ENCODE measurements around the gene LEMD1. TPM values are rescaled to one million over a fixed set of nuclear protein-coding genes. Genes with fewer than 3 reads are reported as not detected.

The LEMD1 gene
- total RNA-seq, 2 experiments from 2014 or later, result 0.66 to 0.79 TPM

DNA sequence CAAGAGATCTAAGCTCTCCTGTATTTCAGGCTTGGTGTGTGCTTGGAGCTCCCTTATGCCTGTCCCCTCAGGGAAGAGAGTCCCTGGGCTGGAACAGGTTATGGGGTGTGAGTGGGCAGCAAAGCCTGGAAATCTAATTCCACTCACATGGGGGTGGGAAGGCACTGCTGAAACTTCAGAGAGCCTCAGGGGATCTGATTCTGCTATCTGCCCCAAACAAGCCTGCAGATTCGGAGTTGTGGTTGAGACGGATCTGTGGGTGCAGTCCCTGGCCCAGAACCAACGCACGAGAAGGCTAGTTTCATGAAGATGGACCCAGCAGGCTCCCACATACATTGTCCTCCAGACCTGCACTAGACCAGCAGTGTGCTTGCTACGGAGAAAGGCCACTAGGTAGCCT, 31.1 kb upstream of the LEMD1 start:
- Mint-ChIP-seq H3K4me3 (no peak overlapping the region), H3K27me3 (peaks cover 57% of the 10 kb centered on the region), H3K9me3 (ENCODE audit: low read depth) (no peaks in the 10 kb centered on the region), H3K27ac (no peak overlapping the region), H3K36me3 (ENCODE audit: low read depth) (no peaks in the 10 kb centered on the region), H3K4me1 (peaks cover 14% of the 10 kb centered on the region)
- ATAC-seq (no peak), DNase-seq (no peak)
- intact Hi-C loops (cut with DNase I, micrococcal nuclease), result no loop called here
- CTCF ChIA-PET, result interaction anchor here (0.7 to 1.3 kb wide), 4 partner anchors 20 to 37 kb away, joined by 3 to 4 read pairs (median 3); no protein-coding TSS in a partner anchor
- POLR2A ChIA-PET, result no interaction called here

DNA sequence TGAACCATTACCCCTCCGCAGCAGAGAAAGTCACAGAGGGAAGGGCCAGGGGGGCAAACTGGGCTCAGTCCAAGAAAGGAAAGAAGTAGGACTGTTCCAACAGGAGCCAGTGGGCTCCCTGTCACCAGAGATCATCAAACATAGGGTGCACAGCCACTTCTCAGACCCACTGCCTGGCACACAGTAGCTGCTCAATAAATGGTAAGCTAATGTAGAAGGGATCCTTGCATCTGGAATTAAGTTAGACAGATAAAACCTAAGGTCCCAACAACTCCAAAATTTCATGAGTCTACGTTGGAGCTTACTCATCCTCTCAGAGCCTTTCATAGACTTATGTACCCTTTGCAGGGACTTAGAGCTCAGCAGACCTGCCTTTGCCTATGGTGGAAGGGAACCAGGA, 30.5 kb upstream of the LEMD1 start:
- H3K36me3 Mint-ChIP-seq (ENCODE audit: low read depth), result no peaks in the 10 kb centered on the region
- peaks cover 12% of the 10 kb centered on the region for H3K4me1 Mint-ChIP-seq
- ChIA-PET CTCF (interaction anchor here (0.7 to 1.3 kb wide), 3 partner anchors 19 to 37 kb away, joined by 3 to 4 read pairs (median 3); no protein-coding TSS in a partner anchor), POLR2A (no interaction called here)
- H3K27ac Mint-ChIP-seq, result no peak overlapping the region
- no peaks in the 10 kb centered on the region for H3K9me3 Mint-ChIP-seq (ENCODE audit: low read depth)
- H3K27me3 Mint-ChIP-seq, result peaks cover 51% of the 10 kb centered on the region
- intact Hi-C loops (cut with DNase I, micrococcal nuclease), result no loop called here
- ATAC-seq (no peak), DNase-seq (no peak)
- no peak overlapping the region for H3K4me3 Mint-ChIP-seq

DNA sequence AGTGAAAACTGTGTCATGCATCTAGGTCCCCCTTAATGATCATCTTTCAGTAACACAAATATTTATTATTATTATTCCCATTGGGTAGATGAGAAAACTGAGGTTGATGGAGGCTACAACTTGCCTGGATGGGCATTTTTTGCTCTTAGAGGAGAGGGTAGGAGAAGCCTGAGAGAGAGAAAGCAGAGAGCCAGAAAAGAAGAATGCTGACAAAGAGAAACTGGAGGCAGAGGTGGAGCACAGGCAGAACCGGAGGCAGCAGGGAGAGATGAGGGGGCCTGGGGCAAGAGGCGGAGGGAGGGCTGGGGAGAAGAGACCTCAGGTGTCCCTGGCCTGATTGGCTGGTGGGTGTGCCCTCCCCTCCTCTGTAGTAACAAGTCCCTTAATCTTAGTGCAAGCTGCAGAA, 29.9 kb upstream of the LEMD1 start:
- ChIA-PET CTCF (interaction anchor here (1.2 kb wide), 1 partner anchor 21 kb away, joined by 3 read pairs; no protein-coding TSS in a partner anchor), POLR2A (no interaction called here)
- Mint-ChIP-seq H3K36me3 (ENCODE audit: low read depth) (no peaks in the 10 kb centered on the region), H3K27ac (no peak overlapping the region), H3K4me3 (no peak overlapping the region), H3K9me3 (ENCODE audit: low read depth) (no peaks in the 10 kb centered on the region), H3K27me3 (peaks cover 51% of the 10 kb centered on the region), H3K4me1 (peaks cover 12% of the 10 kb centered on the region)
- no peak for ATAC-seq
- no peak for DNase-seq
- intact Hi-C loops (cut with DNase I, micrococcal nuclease), result no loop called here

DNA sequence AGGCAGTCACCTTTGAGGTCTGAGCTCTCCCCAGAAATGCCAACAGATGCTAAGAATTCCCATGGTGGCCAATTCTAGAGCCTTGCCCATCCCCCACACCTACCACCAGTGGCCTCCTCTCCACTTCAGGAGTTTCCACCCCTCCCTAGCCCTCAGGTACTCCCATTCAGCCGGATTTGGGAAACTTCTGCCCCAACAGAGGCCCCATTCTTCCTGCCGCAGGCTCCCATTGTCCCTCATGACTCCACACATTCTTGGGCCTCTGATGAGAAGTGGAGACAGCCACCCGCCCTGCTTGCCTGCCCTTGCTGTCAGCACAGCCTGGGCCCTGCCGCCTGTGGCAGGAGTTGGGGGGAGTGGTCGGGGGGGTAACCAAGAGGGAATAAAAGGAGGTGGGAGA, 29.3 kb upstream of the LEMD1 start:
- no peak overlapping the region for H3K27ac Mint-ChIP-seq
- POLR2A ChIA-PET, result no interaction called here
- H3K9me3 Mint-ChIP-seq (ENCODE audit: low read depth), result no peaks in the 10 kb centered on the region
- H3K4me3 Mint-ChIP-seq, result no peak overlapping the region
- peaks cover 48% of the 10 kb centered on the region for H3K27me3 Mint-ChIP-seq
- CTCF ChIA-PET, result interaction anchor here (1.1 kb wide), 1 partner anchor 97 kb away, joined by 3 read pairs; no protein-coding TSS in a partner anchor
- peaks cover 8% of the 10 kb centered on the region for H3K4me1 Mint-ChIP-seq
- intact Hi-C loops (cut with DNase I, micrococcal nuclease), result no loop called here
- ATAC-seq, result no peak
- H3K36me3 Mint-ChIP-seq (ENCODE audit: low read depth), result no peaks in the 10 kb centered on the region
- no peak for DNase-seq

DNA sequence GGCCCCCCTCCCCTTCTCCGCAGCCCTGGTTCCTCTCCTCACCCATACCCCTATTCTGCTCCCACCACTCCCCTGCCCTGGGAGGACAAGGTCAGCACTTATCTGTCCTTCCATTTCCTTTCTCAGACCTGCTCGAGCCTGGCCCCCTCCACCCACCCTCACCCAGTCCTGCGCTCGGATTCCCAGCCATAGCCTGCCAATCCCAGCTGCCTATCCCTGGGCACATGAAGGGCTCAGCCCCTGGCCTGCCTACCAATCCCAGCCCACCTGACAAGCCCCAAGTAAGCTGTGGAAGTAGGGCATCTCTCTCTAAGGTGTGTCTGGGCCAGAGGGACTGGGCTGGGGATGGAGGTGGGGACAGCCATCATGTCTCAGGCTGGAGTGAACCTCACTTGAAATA, 28.6 kb upstream of the LEMD1 start:
- intact Hi-C loops (cut with DNase I, micrococcal nuclease), result no loop called here
- Mint-ChIP-seq H3K4me1 (peaks cover 5% of the 10 kb centered on the region), H3K27me3 (peaks cover 43% of the 10 kb centered on the region), H3K36me3 (ENCODE audit: low read depth) (no peaks in the 10 kb centered on the region), H3K4me3 (no peak overlapping the region), H3K9me3 (ENCODE audit: low read depth) (no peaks in the 10 kb centered on the region), H3K27ac (no peak overlapping the region)
- ChIA-PET POLR2A (no interaction called here), CTCF (interaction anchor here (1.1 to 1.3 kb wide), 3 partner anchors 25 to 177 kb away, joined by 3 to 5 read pairs (median 3); no protein-coding TSS in a partner anchor)
- DNase-seq (no peak), ATAC-seq (no peak)

DNA sequence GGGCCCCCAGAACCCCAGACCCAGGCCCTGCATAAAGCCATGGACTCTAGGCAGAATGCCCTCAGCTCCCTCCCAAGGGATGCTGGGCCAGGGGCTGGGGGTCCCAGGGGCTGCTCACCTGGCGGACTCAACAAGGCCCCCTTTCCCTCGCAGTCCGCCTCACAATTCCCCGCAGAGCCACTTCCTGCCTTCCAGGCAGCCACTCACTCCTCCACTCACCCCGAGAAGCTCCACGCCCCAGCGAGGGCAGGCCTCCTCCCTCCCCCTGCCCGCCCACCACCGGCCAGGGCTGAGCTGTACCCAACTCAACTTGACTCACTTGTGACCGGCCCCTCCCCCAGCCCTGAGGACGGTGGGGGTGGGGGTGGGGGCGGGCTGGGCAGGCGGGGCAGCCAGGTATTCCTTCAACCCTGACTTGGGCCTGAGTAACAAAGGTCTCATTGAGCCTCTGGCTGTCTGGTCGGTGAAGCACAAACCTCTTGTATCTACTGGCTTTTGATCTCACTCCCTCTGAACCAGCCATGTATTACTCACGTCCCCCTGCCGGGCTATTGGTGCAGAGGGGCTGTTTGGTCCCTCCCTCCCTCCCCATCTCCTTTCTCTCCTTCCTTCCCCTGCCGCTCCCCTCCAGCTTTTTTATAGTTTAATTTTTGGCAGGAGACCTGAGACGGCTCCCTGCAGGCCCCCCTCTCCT, 28.0 kb upstream of the LEMD1 start:
- intact Hi-C loops (cut with DNase I, micrococcal nuclease), result no loop called here
- ATAC-seq, result peak; percentile 87
- DNase-seq, result peak; percentile 75
- Mint-ChIP-seq H3K27ac (peak overlapping the region; percentile 58), H3K9me3 (ENCODE audit: low read depth) (no peaks in the 10 kb centered on the region), H3K4me3 (peak overlapping the region; percentile 55), H3K27me3 (peaks cover 40% of the 10 kb centered on the region), H3K36me3 (ENCODE audit: low read depth) (no peaks in the 10 kb centered on the region), H3K4me1 (peaks cover 5% of the 10 kb centered on the region)
- CTCF ChIA-PET, result interaction anchor here (0.6 to 1.3 kb wide), 5 partner anchors 25 to 177 kb away, joined by 3 to 5 read pairs (median 3); no protein-coding TSS in a partner anchor
- POLR2A ChIA-PET, result no interaction called here

DNA sequence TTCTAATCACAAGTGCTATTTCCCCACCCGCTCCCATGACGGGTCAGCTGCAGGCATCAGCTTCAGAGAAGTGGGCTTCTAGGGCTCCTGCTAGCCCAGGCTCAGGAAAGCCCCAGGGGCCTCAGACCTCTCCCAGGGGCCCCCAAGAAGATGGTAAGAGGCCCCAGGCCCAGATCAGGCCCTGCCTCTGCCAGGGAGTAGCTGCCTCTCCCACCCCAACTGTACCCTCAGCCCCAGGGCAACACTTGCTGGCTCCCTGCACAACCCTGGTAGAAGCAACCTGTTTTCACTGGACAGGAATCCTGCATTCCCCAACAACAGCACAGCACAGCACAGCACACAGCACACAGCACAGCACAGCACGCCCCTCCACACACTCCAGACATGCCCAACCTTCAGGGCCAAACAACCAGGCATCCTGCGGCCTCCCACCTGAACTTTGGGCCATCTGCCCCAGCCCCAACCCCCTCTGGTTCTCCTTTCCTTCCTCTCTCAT, 27.4 kb upstream of the LEMD1 start:
- Mint-ChIP-seq H3K27me3 (peaks cover 34% of the 10 kb centered on the region), H3K9me3 (ENCODE audit: low read depth) (no peaks in the 10 kb centered on the region), H3K27ac (peak overlapping the region; percentile 58), H3K4me1 (peaks cover 5% of the 10 kb centered on the region), H3K36me3 (ENCODE audit: low read depth) (no peaks in the 10 kb centered on the region), H3K4me3 (peak overlapping the region; percentile 55)
- intact Hi-C loops (cut with DNase I, micrococcal nuclease), result no loop called here
- POLR2A ChIA-PET, result interaction anchor here (0.6 kb wide), 1 partner anchor 239 kb away, joined by 3 read pairs; no protein-coding TSS in a partner anchor
- CTCF ChIA-PET, result interaction anchor here (0.6 to 1.3 kb wide), 8 partner anchors 25 to 176 kb away, joined by 3 to 5 read pairs (median 3); no protein-coding TSS in a partner anchor
- DNase-seq (no peak), ATAC-seq (no peak)

DNA sequence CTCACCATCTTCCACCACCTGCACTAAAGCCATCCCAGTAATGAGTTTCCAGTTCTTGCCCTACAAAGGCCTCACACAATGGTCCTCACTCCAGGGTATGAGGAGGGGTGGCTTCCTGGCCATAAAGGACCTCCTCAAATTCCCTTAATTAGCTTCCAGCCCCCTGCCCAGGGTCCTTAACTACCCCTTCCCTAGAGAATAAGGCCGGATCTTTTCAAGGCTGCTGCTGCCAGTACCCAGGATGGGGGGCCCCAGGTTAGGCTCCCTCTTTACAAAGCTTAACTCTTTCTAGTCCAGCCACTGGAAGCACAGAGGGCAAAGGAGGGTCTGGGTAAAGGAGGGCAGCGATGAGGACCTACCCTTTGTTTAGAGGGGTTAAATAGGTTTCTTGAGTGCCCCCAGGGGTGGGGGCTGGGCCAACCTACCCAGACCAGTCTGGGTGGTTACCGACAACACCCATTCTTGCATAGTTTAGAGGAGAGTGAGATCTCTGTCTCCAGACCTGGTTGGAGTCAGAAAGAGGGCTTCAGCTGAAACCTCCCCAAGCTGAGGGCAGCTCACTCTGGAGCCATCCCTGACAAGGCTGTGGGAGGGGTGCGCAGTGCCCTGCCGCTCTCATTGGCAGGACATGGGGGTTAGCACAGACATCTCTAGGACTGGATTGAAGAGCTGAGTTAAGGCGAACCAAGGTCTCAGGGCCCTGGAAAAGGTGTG, 26.8 kb upstream of the LEMD1 start:
- ATAC-seq (no peak), DNase-seq (no peak)
- ChIA-PET CTCF (interaction anchor here (0.5 to 1.3 kb wide), 7 partner anchors 24 to 149 kb away, joined by 3 to 4 read pairs (median 3); no protein-coding TSS in a partner anchor), POLR2A (interaction anchor here (0.6 kb wide), 1 partner anchor 238 kb away, joined by 3 read pairs; no protein-coding TSS in a partner anchor)
- no peak overlapping the region for H3K4me3 Mint-ChIP-seq
- H3K9me3 Mint-ChIP-seq (ENCODE audit: low read depth), result no peaks in the 10 kb centered on the region
- H3K27ac Mint-ChIP-seq, result no peak overlapping the region
- H3K36me3 Mint-ChIP-seq (ENCODE audit: low read depth), result no peaks in the 10 kb centered on the region
- intact Hi-C loops (cut with DNase I, micrococcal nuclease), result no loop called here
- peaks cover 5% of the 10 kb centered on the region for H3K4me1 Mint-ChIP-seq
- peaks cover 28% of the 10 kb centered on the region for H3K27me3 Mint-ChIP-seq

DNA sequence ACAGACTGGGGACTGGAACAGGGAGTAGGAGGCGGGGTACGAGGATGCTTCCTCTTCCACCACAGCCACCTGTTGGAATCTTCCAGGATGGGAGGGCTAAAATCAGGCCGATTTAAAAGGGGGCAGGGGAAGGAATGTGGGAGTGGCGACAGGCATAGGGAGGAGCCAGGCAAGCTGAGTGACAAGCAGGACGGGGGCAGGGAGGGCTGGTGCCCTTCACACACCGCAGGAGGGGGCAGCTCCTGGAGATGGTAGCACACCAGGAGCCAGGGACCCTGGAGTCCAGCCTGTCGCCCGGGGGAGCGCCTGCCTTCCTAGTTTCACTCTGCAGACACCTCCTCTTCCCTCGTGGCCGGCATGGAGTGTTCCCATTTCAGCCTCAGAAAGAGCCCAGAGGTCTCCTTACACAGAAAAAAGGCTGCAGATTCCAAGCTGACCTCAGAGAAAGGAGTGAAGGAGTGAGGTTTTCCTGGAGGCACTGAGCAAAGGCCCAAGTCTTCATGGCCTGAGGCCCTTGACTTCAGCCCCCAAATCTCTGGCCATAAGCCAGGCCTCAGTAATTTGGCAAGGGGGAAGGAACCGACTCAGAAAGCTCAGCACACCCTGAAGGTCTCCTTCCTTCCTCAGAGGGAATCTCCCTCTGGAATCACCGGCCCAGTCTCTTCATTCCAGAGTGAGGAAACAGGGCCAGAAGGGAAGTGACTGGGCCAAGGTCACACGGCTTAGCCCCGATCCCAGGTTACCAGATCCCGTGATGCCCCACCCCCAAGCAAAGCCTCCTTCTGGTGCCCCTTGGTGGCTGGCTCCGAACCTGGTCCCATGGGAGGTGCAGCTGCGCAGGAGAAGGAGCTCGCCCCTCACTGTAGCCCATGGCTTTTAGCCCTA, 25.8 kb upstream of the LEMD1 start:
- Mint-ChIP-seq H3K27ac (no peak overlapping the region), H3K36me3 (ENCODE audit: low read depth) (no peaks in the 10 kb centered on the region), H3K4me3 (no peak overlapping the region), H3K9me3 (ENCODE audit: low read depth) (no peaks in the 10 kb centered on the region), H3K4me1 (peaks cover 5% of the 10 kb centered on the region), H3K27me3 (peaks cover 20% of the 10 kb centered on the region)
- DNase-seq, result no peak
- intact Hi-C loops (cut with DNase I, micrococcal nuclease), result no loop called here
- POLR2A ChIA-PET, result no interaction called here
- no peak for ATAC-seq
- CTCF ChIA-PET, result interaction anchor here (0.6 to 0.9 kb wide), 4 partner anchors 23 to 123 kb away, joined by 3 to 4 read pairs (median 3); no protein-coding TSS in a partner anchor

DNA sequence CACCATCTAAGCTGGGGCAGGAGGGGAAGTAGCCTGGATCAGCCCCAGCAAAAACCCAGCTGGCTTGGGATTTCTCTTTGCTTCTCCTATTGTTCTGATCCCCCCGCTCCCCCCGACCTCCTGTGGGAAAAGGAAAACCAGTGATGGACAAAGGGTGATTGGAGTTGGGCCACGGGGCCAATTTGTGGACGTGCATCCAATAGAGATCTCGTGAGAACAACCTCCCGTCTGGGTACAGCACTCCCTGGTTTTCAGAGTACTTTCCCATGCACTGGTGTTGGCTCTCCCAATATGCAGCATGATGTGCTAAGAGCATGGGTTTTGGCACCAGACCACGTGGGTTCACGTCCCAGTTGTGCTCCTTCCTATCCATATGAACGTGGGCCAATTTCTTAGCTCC, 25.0 kb upstream of the LEMD1 start:
- Mint-ChIP-seq H3K36me3 (ENCODE audit: low read depth) (no peaks in the 10 kb centered on the region), H3K9me3 (ENCODE audit: low read depth) (no peaks in the 10 kb centered on the region), H3K27me3 (peaks cover 17% of the 10 kb centered on the region), H3K27ac (no peak overlapping the region), H3K4me1 (peaks cover 7% of the 10 kb centered on the region), H3K4me3 (no peak overlapping the region)
- intact Hi-C loops (cut with DNase I, micrococcal nuclease), result no loop called here
- POLR2A ChIA-PET, result no interaction called here
- CTCF ChIA-PET, result interaction anchor here (0.6 kb wide), 1 partner anchor 89 kb away, joined by 3 read pairs; no protein-coding TSS in a partner anchor
- ATAC-seq, result no peak
- no peak for DNase-seq

DNA sequence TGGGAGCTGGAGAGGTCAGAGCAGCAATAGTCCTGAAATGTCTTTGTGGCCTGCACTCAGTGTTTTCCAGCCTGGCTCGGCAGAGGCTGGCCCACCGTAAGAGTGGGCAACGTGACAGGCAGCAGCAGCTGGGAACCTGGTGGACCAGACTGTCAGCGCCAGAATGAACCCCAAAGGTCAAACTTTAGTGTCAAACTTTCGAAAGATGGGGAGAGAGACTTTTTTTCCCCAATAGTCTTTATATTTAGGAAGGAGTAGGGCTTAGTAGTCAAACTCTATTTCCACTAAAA, 23.7 kb upstream of the LEMD1 start:
- no peak for ATAC-seq
- Mint-ChIP-seq H3K27me3 (peaks cover 6% of the 10 kb centered on the region), H3K27ac (no peak overlapping the region), H3K9me3 (ENCODE audit: low read depth) (no peaks in the 10 kb centered on the region), H3K36me3 (ENCODE audit: low read depth) (no peaks in the 10 kb centered on the region), H3K4me3 (no peak overlapping the region), H3K4me1 (peaks cover 19% of the 10 kb centered on the region)
- CTCF ChIA-PET, result interaction anchor here (1.2 kb wide), 1 partner anchor 79 kb away, joined by 3 read pairs; no protein-coding TSS in a partner anchor
- POLR2A ChIA-PET, result no interaction called here
- DNase-seq, result no peak
- intact Hi-C loops (cut with DNase I, micrococcal nuclease), result no loop called here

Measured in activated CD4-positive, alpha-beta T cell treated with anti-CD3 and anti-CD28 coated beads for 36 hours (primary cell).